Fibroblast of skin of abdomen (primary cell): ENCODE results near the gene CARMIL1.

Experiments
- DNase-seq: peaks from one replicate; pipeline ENCODE4 v3.0.0-alpha.2; 2013

Gene CARMIL1

GRCh38 chr6:25337431-25337830, 58.3 kb downstream of the CARMIL1 start:
- no peak for DNase-seq

GRCh38 chr6:25340431-25341202, 61.4 kb downstream of the CARMIL1 start:
- no peak for DNase-seq

GRCh38 chr6:25341203-25341552, 62.0 kb downstream of the CARMIL1 start:
- no peak for DNase-seq

- no peak for DNase-seq
Measured at GRCh38 chr6:25341923-25342619, 62.9 kb downstream of the CARMIL1 start.

- DNase-seq = peak; percentile 58
Measured at GRCh38 chr6:25342802-25343201, 63.6 kb downstream of the CARMIL1 start.

- DNase-seq = no peak
Measured at GRCh38 chr6:25343984-25344383, 64.8 kb downstream of the CARMIL1 start.

GRCh38 chr6:25344827-25345226, 65.7 kb downstream of the CARMIL1 start:
- no peak for DNase-seq

GRCh38 chr6:25346064-25346463, 66.9 kb downstream of the CARMIL1 start:
- DNase-seq = no peak

- no peak for DNase-seq
Measured at GRCh38 chr6:25350573-25350972, 71.4 kb downstream of the CARMIL1 start.

- no peak for DNase-seq
Measured at GRCh38 chr6:25351485-25351884, 72.3 kb downstream of the CARMIL1 start.

- no peak for DNase-seq
Measured at GRCh38 chr6:25352285-25352684, 73.1 kb downstream of the CARMIL1 start.

- peak; percentile 60 for DNase-seq
Measured at GRCh38 chr6:25354078-25354932, 75.1 kb downstream of the CARMIL1 start.

GRCh38 chr6:25359191-25359861, 80.2 kb downstream of the CARMIL1 start:
- DNase-seq = peak; percentile 82

- DNase-seq = no peak
Measured at GRCh38 chr6:25359891-25360290, 80.7 kb downstream of the CARMIL1 start.

GRCh38 chr6:25360621-25361020, 81.4 kb downstream of the CARMIL1 start:
- DNase-seq = peak; percentile 92

GRCh38 chr6:25363427-25363826, 84.3 kb downstream of the CARMIL1 start:
- no peak for DNase-seq

- DNase-seq = no peak
Measured at GRCh38 chr6:25365154-25365553, 86.0 kb downstream of the CARMIL1 start.

- no peak for DNase-seq
Measured at GRCh38 chr6:25366903-25367545, 87.8 kb downstream of the CARMIL1 start.

- peak; percentile 11 for DNase-seq
Measured at GRCh38 chr6:25369036-25369432, 89.9 kb downstream of the CARMIL1 start.

- peak; percentile 21 for DNase-seq
Measured at GRCh38 chr6:25369433-25370177, 90.4 kb downstream of the CARMIL1 start.
